Inferior parietal cortex (tissue), 1 donor: ENCODE measurements around the gene TBL1XR1.
"Not testable (repeated sequence)": the region's sequence is repeated elsewhere in the genome, so short reads cannot be mapped to it uniquely, and the experiment has no call there.

ENCODE experiments used
- DNase-seq: peaks from one replicate; pipeline ENCODE4 v3.0.0-alpha.2; 2016; ENCODE audit errors: extremely low spot score

TBL1XR1 gene

DNA sequence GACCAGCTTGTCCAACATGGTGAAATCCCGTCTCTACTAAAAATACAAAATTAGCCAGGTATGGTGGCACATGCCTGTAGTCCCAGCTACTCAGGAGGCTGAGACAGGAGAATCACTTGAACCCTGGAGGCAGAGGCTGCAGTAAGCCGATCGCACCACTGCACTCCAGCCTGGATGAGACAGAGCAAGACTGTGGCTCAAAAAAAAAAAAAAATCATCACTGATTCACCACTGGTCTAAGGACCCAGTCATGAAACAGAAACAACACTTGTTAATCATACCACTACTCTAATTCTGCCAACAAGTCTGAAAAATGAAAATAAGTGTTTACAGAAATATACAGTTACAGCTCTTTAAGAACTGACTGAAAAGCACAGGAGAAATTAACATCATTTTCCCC lies 12.7 kb downstream of the TBL1XR1 start:
- DNase-seq: not testable (repeated sequence)

GRCh38 chr3:177182352-177182751 lies 14.9 kb downstream of the TBL1XR1 start:
- no peak for DNase-seq

- no peak for DNase-seq
Measured at GRCh38 chr3:177181418-177181817, 15.9 kb downstream of the TBL1XR1 start.

DNA sequence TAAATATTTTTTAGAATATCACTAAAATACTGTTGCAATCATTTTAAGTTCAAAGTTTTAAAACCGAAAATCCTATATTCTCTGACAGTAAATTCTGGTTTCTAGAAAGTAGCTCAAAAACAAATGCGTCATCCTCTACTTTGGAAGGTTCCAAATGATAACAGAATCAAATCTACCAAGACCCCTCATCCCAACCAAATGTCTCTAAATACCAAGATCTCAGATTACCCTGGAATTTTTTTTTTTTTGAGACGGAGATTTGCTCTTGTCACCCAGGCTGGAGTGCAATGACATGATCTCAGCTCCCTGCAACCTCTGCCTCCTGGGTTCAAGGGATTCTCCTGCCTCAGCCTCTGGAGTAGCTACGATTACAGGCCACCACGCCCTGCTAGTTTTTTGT lies 16.8 kb downstream of the TBL1XR1 start:
- DNase-seq: no peak

DNA sequence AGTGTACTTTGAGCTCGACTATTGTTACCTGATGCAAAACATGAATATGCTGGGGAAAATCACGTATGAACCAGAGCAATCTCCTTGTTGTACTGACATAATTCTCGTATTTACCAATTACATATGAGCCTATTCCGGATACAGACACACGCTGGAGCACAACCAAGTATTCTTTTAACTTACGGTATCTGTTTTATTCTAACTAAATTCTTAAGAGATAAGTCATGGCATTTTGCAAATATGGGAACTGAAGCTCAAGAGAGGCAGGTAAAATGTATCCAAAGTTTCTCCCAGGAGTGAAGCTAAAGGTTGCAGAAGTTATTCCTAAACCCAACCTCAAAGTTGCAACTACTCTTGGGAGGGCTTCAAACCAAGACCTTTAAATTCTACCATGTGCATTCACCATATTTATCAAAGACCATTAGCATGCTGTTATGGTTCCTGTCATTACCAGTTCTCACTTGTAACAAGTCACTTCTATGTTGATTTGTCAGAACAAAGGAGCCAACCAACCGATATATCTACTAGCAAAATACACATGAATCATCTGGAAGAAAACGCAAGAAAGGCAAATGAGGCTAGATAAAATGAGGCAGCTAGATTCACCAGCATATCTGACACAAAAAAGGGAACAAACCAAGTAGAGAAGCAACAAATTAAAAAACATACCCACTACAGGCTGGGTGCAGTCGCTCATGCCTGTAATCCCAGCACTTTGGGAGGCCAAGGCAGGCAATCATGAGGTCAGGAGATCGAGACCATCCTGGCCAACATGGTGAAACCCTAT lies 17.8 kb downstream of the TBL1XR1 start:
- DNase-seq: no peak

GRCh38 chr3:177177749-177178221 lies 19.5 kb downstream of the TBL1XR1 start:
- DNase-seq: no peak

- no peak for DNase-seq
Measured at GRCh38 chr3:177174607-177175170, 22.6 kb downstream of the TBL1XR1 start.

- no peak for DNase-seq
Measured at GRCh38 chr3:177169936-177170722, 27.2 kb downstream of the TBL1XR1 start.

GRCh38 chr3:177168431-177168830 lies 28.9 kb downstream of the TBL1XR1 start:
- no peak for DNase-seq

GRCh38 chr3:177162742-177163141 lies 34.5 kb downstream of the TBL1XR1 start:
- no peak for DNase-seq

DNA sequence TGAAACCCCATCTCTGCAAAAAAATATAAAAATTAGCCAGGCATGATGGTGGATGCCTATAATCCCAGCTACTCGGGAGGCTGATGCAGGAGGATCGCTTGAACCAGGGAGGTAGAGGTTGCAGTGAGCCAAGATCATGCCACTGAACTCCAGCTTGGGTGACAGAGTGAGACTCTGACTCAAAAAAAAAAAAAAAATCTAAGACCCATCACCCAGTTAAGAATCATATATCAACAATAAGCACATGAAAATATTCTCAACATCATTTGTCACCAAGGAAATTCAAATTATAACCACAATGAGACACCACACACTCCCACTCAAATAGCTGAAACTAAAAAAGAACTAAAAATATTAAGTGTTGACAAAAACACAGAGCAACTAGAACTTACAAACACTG lies 35.7 kb downstream of the TBL1XR1 start:
- not testable (repeated sequence) for DNase-seq

DNA sequence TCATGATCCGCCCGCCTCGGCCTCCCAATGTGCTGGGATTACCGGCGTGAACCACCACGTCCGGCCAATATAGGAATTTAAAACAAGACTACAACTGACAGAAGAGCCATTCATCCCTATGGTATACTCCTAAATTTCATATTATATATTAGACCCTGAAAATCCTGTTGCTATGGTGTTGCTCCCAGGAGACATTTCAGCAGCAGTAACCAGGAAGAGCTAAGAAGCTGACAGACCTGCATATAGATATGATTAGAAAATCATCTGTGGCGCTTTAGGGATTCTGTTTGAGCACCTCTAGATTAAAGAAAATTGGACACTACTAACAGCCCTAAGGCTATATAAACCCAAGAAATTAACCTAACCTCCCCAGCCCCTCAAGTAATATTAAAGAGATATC lies 38.8 kb downstream of the TBL1XR1 start:
- DNase-seq: no peak

GRCh38 chr3:177157492-177157891 lies 39.8 kb downstream of the TBL1XR1 start:
- no peak for DNase-seq

GRCh38 chr3:177154733-177155132 lies 42.5 kb downstream of the TBL1XR1 start:
- DNase-seq: no peak

GRCh38 chr3:177150970-177151627 lies 46.2 kb downstream of the TBL1XR1 start:
- no peak for DNase-seq

- no peak for DNase-seq
Measured at GRCh38 chr3:177150218-177150916, 46.9 kb downstream of the TBL1XR1 start.

GRCh38 chr3:177149106-177149505 lies 48.2 kb downstream of the TBL1XR1 start:
- DNase-seq: no peak

- no peak for DNase-seq
Measured at GRCh38 chr3:177147790-177148189, 49.5 kb downstream of the TBL1XR1 start.

DNA sequence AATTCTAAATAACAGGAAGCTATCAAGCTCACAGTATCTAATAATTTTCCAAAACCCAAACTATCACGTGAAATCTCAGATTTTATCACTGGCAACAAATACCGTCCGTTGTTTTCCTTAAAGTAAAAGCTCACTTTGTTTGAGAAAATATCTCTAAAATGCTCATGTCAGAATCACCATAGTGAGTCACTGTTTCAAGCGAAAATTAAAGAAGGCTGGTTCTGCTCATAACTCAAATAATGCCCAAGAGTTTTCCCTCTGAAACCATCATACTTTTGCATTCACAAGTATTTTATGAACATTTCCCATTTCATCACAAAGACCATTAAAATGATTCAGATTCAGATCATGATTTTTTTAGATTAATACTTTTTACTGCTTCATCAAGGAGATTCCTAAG lies 50.6 kb downstream of the TBL1XR1 start:
- no peak for DNase-seq

DNA sequence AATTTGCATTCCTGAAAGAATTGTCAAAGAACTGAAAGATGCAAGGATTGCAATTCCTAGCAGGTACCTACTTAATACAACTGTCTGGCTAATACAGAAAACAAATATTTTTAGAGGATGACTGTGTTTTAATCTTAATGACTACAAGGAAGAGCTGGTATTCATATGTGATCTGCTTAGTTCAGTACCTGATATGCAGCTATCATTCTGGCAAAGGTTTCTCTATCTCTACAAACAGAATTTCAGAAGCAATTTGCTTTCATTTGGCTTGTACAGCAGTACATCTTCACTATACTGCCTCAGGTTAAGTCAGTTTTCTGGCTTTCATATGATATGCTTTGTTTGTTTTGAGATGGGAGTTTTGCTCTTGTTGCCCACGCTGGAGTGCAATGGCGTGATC lies 51.3 kb downstream of the TBL1XR1 start:
- no peak for DNase-seq

- DNase-seq: no peak
Measured at GRCh38 chr3:177145381-177145780, 51.9 kb downstream of the TBL1XR1 start.
